HepG2 (cell line): ENCODE results near the gene TSPAN9.

Source experiments
- JUND ChIP-seq: sonication (generic); formaldehyde crosslinking; IDR thresholded peaks from 2 replicates; pipeline ENCODE4 v1.8.0; 2022; ENCODE audit warnings: mild to moderate bottlenecking, missing genetic modification reagents
- RXRA ChIP-seq: sonication (generic); formaldehyde crosslinking; IDR thresholded peaks from 2 replicates; pipeline ENCODE4 v1.5.1; 2020; ENCODE audit warnings: missing genetic modification reagents
- TF ChIP-seq, protein P1 (sequence below): sonication (generic); formaldehyde crosslinking; IDR thresholded peaks from 2 replicates; pipeline ENCODE4 v1.5.0; 2020; ENCODE audit warnings: missing genetic modification reagents

DNA sequence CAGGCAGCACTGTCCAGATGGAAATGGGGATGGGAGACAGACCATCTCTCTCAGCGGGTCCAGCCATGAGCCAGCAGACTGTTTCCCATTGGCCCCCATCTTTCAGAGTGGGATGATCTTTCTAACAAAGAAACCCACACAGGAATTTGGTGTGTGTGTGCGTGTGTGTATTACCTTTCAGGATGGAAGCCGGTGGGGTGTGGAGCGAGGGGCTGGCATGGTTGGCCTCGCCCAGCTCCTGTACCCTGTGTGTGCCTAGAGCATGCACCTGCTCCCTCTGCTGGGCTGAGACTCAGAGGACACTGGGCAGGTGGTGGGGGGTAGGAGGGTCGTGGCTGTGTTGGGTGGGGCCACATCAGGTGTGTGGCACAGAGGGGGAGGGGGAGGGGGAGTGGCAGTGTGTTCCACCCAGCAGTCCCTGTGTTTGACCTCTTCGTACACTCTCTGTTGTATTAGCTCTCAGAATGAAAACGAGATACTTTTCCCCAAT lies 33.0 kb upstream of the TSPAN9 start:
- TF ChIP-seq, protein P1, sequence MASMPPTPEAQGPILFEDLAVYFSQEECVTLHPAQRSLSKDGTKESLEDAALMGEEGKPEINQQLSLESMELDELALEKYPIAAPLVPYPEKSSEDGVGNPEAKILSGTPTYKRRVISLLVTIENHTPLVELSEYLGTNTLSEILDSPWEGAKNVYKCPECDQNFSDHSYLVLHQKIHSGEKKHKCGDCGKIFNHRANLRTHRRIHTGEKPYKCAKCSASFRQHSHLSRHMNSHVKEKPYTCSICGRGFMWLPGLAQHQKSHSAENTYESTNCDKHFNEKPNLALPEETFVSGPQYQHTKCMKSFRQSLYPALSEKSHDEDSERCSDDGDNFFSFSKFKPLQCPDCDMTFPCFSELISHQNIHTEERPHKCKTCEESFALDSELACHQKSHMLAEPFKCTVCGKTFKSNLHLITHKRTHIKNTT, result no peak
- TF ChIP-seq JUND (CRISPR knock-in tag) (no peak), RXRA (no peak)
